Measurements from ENCODE around the gene STK17A.
A peak's percentile ranks its signal among the peaks of the same experiment; 100 is the strongest.

STK17A gene

GRCh38 chr7:43647673-43648472, 65.0 kb downstream of the STK17A start (continued):
- TF ChIP-seq CSRNP3 (CRISPR knock-in tag; IDR thresholded peaks at IDR 0.05) (peak; percentile 95; the same call in 1 of the 2 replicates), ZNF8 (CRISPR knock-in tag; IDR thresholded peaks at IDR 0.05) (no peak; the same call in 1 of the 2 replicates), CSDC2 (CRISPR knock-in tag; IDR thresholded peaks at IDR 0.05) (peak; percentile 89), ZC3H10 (CRISPR knock-in tag; IDR thresholded peaks at IDR 0.05) (peak; percentile 99), ESRRG (CRISPR knock-in tag; IDR thresholded peaks at IDR 0.05) (no peak), ISL1 (CRISPR knock-in tag; IDR thresholded peaks at IDR 0.05) (peak; percentile 100), ARNTL (CRISPR knock-in tag; IDR thresholded peaks at IDR 0.05; ENCODE audit: borderline replicate concordance, low read depth) (no peak), SNAI2 (CRISPR knock-in tag; IDR thresholded peaks at IDR 0.05) (peak; percentile 87; the same call in 1 of the 2 replicates), ZFP30 (CRISPR knock-in tag; IDR thresholded peaks at IDR 0.05) (no peak), GLIS3 (CRISPR knock-in tag; IDR thresholded peaks at IDR 0.05) (peak; percentile 50; the same call in 1 of the 2 replicates)

GRCh38 chr7:43648473-43649406, 65.8 kb downstream of the STK17A start:
- TF ChIP-seq RARB (CRISPR knock-in tag; IDR thresholded peaks at IDR 0.05) (peak; percentile 12; the same call in 1 of the 2 replicates), TOX (CRISPR knock-in tag; IDR thresholded peaks at IDR 0.05; ENCODE audit: borderline replicate concordance) (peak; percentile 21; the same call in 1 of the 2 replicates), ZNF70 (CRISPR knock-in tag; IDR thresholded peaks at IDR 0.05) (no peak; the same call in 1 of the 2 replicates), BACH2 (CRISPR knock-in tag; IDR thresholded peaks at IDR 0.05; ENCODE audit: borderline replicate concordance) (no peak), ZC3H10 (CRISPR knock-in tag; IDR thresholded peaks at IDR 0.05) (peak; percentile 43; the same call in 1 of the 2 replicates), CREB5 (CRISPR knock-in tag; IDR thresholded peaks at IDR 0.05; ENCODE audit: low read depth) (0 out of 2 replicates have a peak, but pooled peaks have one; percentile 9), ZFP30 (CRISPR knock-in tag; IDR thresholded peaks at IDR 0.05) (0 out of 2 replicates have a peak, but pooled peaks have one; percentile 5), ZNF8 (CRISPR knock-in tag; IDR thresholded peaks at IDR 0.05) (0 out of 2 replicates have a peak, but pooled peaks have one; percentile 16), ZFP3 (CRISPR knock-in tag; IDR thresholded peaks at IDR 0.05) (no peak), PATZ1 (CRISPR knock-in tag; IDR thresholded peaks at IDR 0.05; ENCODE audit: borderline replicate concordance) (peak; percentile 11; the same call in 1 of the 2 replicates)
- peak; percentile 5 for ATAC-seq

GRCh38 chr7:43649755-43650274, 66.9 kb downstream of the STK17A start:
- no peak for TF ChIP-seq GLIS3 (CRISPR knock-in tag; IDR thresholded peaks at IDR 0.05)
- no peak for TF ChIP-seq ZNF70 (CRISPR knock-in tag; IDR thresholded peaks at IDR 0.05)
- TF ChIP-seq PATZ1 (CRISPR knock-in tag; IDR thresholded peaks at IDR 0.05; ENCODE audit: borderline replicate concordance), result no peak
- TF ChIP-seq RARB (CRISPR knock-in tag; IDR thresholded peaks at IDR 0.05), result no peak
- no peak for ATAC-seq

GRCh38 chr7:43650457-43651052, 67.6 kb downstream of the STK17A start:
- TF ChIP-seq TOX (CRISPR knock-in tag; IDR thresholded peaks at IDR 0.05; ENCODE audit: borderline replicate concordance), result no peak
- ATAC-seq, result no peak

Data from SK-N-SH treated with all-trans-retinoic acid at 6 μM for 48 hours (cell line).